K562 (cell line): Measurements from ENCODE around the gene SELPLG. TPM values are rescaled to one million over a fixed set of nuclear protein-coding genes. Genes with fewer than 3 reads are reported as not detected.

Experiments
- ADNP ChIP-seq: fragments of 200-800 bp; sonication (Bioruptor generic); IDR thresholded peaks from 2 replicates; pipeline ENCODE4 v1.6.1; 2016; ENCODE audit warnings: missing genetic modification characterization, missing compliant biosample characterization
- CHD4 ChIP-seq: fragments of 200-600 bp; sonication (generic); IDR thresholded peaks from 3 replicates; pipeline ENCODE4 v1.6.1; 2012; ENCODE audit warnings: low read depth, mild to moderate bottlenecking, mixed read lengths, low read length, inconsistent platforms; ENCODE audit not compliant: insufficient read depth, insufficient replicate concordance, poor library complexity, severe bottlenecking
- CREM ChIP-seq: IDR thresholded peaks from 2 replicates; pipeline ENCODE4 v1.6.1; 2014; ENCODE audit warnings: antibody characterized with exemption, low read depth
- DPF2 ChIP-seq: fragments of 450-650 bp; IDR thresholded peaks from 2 replicates; pipeline ENCODE4 v1.6.1; 2016
- HDAC1 ChIP-seq, 2 experiments: fragments of 450-650 bp; IDR thresholded peaks; 2 replicates each; pipeline ENCODE4 v1.6.1; 2016 to 2017; ENCODE audit warnings: inconsistent platforms in 1 of 2, mild to moderate bottlenecking in 1 of 2, moderate library complexity in 1 of 2
- HMG20A ChIP-seq: fragments of 450-650 bp; formaldehyde crosslinking; conservative IDR thresholded peaks from 2 replicates; pipeline ENCODE4 v1.4.0; 2020; ENCODE audit warnings: mild to moderate bottlenecking, mixed read lengths
- MCM7 ChIP-seq, 2 experiments: fragments of 450-650 bp; IDR thresholded peaks; 2 replicates each; pipeline ENCODE4 v1.6.1; 2016 to 2018
- NFIX ChIP-seq: fragments of 250-450 bp; sonication (Bioruptor Pico); IDR thresholded peaks from 2 replicates; pipeline ENCODE4 v1.4.0; 2020; ENCODE audit warnings: low read depth, mild to moderate bottlenecking, moderate library complexity
- PRDM10 ChIP-seq: fragments of 450-650 bp; IDR thresholded peaks from 2 replicates; pipeline ENCODE4 v1.6.1; 2018; ENCODE audit not compliant: partially characterized antibody
- PYGO2 ChIP-seq: fragments of 450-650 bp; IDR thresholded peaks from 2 replicates; pipeline ENCODE4 v1.6.1; 2016; ENCODE audit warnings: mild to moderate bottlenecking, missing genetic modification characterization, moderate library complexity, missing compliant biosample characterization
- TAF1 ChIP-seq: IDR thresholded peaks from 2 replicates; pipeline ENCODE4 v1.6.1; 2011; ENCODE audit warnings: mild to moderate bottlenecking, low read length, moderate library complexity; ENCODE audit not compliant: insufficient read depth, control insufficient read depth, severe bottlenecking; ENCODE audit errors: extremely low read depth
- ZNF121 ChIP-seq: sonication (generic); formaldehyde crosslinking; conservative IDR thresholded peaks from 2 replicates; pipeline ENCODE4 v1.8.0; 2022; ENCODE audit warnings: missing genetic modification reagents
- ZNF239 ChIP-seq: fragments of 250-450 bp; sonication (Bioruptor Pico); IDR thresholded peaks from 2 replicates; pipeline ENCODE4 v1.4.0; 2020; ENCODE audit warnings: mild to moderate bottlenecking
- polyA plus RNA-seq, 8 experiments: library from polyadenylated mRNA; depleted of rRNA in 4 of 8; stranded (reverse) in 5 of 8; unstranded in 3 of 8; fragments of >200 nt; fragmentation: Nextera tagmentation in 2 of 8; fragmentation: Illumina TruSeq in 1 of 8; extraction: Ambion mirVana in 2 of 8; extraction: Trizol in 1 of 8; gene quantifications; 2 replicates each; pipeline versions ENCODE4 v1.2.1 to v1.2.3, GENCODE V29; 2011 to 2014; ENCODE audit warnings: inconsistent platforms in 1 of 8, missing spikeins in 1 of 8
- total RNA-seq, 7 experiments: library from RNA; depleted of rRNA in 6 of 7; stranded (reverse); fragments of >200 nt in 6 of 7; fragmentation: Illumina TruSeq in 2 of 7; extraction: Trizol in 2 of 7; gene quantifications; 2 replicates each; pipeline versions ENCODE4 v1.2.1 to v1.2.3, GENCODE V29; 2011 to 2021; ENCODE audit warnings: low replicate concordance in 1 of 7
- TF ChIP-seq, protein P1 (sequence below), 2 experiments: fragments of 200-800 bp in 1 of 2; sonication (Bioruptor generic) in 1 of 2; sonication (generic) in 1 of 2; formaldehyde crosslinking in 1 of 2; IDR thresholded peaks in 1 of 2; conservative IDR thresholded peaks in 1 of 2; 2 replicates each; pipeline versions ENCODE4 v1.5.0 to v1.6.1; 2016 to 2020; ENCODE audit warnings: missing compliant biosample characterization in 1 of 2, missing genetic modification characterization in 1 of 2, missing genetic modification reagents in 1 of 2

The SELPLG gene
- total and polyA plus RNA-seq, 9 of the 15 experiments (the other 6 are each of a cell fraction or from before 2014, with no cell fraction given) = 0.22 to 10.2 (median 1.7) TPM

DNA sequence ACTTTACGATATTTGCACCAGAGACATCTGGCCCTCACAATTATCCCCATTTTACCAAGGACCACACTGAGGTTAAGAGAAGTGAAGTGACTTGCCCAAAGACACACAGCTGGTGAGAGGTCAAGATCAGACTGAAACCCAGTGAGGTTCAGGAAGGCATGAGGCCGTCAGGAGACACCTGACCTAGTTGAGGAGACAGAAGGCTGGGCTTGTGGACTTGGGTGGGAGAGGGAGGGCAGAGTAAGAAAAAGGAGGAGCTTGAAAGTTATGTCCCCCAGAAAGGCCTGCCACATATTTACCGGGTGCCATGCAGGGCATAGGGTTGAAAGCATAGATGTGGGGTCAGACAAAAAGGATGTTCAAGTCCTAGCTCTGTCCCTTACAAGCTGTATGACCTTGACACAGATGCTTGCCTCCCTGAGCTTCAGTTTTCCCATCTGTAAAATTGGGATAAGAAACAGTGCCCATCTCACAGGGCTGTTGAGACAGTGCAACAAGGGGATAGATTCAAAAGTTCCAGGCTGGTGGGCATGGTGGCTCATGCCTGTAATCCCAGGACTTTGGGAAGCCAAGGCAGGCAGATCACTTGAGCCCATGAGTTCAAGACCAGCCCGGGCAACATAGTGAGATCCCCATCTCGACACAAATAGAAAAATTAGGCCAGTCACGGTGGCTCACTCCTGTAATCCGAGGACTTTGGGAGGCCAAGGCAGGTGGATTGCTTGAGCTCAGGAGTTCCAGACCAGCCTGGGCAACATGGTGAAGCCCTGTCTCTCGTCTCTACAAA lies 6.4 kb downstream of the SELPLG start (continued):
- TF ChIP-seq, protein P1, sequence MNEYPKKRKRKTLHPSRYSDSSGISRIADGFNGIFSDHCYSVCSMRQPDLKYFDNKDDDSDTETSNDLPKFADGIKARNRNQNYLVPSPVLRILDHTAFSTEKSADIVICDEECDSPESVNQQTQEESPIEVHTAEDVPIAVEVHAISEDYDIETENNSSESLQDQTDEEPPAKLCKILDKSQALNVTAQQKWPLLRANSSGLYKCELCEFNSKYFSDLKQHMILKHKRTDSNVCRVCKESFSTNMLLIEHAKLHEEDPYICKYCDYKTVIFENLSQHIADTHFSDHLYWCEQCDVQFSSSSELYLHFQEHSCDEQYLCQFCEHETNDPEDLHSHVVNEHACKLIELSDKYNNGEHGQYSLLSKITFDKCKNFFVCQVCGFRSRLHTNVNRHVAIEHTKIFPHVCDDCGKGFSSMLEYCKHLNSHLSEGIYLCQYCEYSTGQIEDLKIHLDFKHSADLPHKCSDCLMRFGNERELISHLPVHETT (CRISPR knock-in tag; conservative IDR thresholded peaks at IDR 0.05 in 1 of 2, IDR thresholded peaks at IDR 0.05 in 1 of 2) = peak in 1 of 2 experiments; percentile 11; a peak in 1 of 4 replicates
- no peak for TF ChIP-seq MCM7 (IDR thresholded peaks at IDR 0.05)
- no peak for TF ChIP-seq PYGO2 (tag)
- no peak for TF ChIP-seq HMG20A (CRISPR knock-in tag)
- TF ChIP-seq NFIX (CRISPR knock-in tag) = no peak
- TF ChIP-seq PRDM10 = no peak
- TF ChIP-seq ZNF121 = peak; percentile 83
- TF ChIP-seq CHD4 = peak; percentile 54
- no peak for TF ChIP-seq ZNF239 (CRISPR knock-in tag)
- TF ChIP-seq CREM = no peak
- TF ChIP-seq ADNP = peak; percentile 30; the same call in 1 of the 2 replicates
- no peak for TF ChIP-seq DPF2
- TF ChIP-seq TAF1 = peak; percentile 11
- TF ChIP-seq HDAC1 (IDR thresholded peaks at IDR 0.05) = 0 out of 4 replicates have a peak, but pooled peaks of 1 of the 2 experiments have one; percentile 11
